Measurements from ENCODE around the gene PDE10A.

The PDE10A gene

GRCh38 chr6:165298875-165299274, 364.2 kb downstream of the PDE10A start:
- Histone ChIP-seq H3K4me1 (ENCODE audit: insufficient read depth, low read length) (no peaks in the 10 kb centered on the region), H3K4me3 (ENCODE audit: low read length) (no peak overlapping the region), H3K9ac (ENCODE audit: low read depth, low read length) (no peak overlapping the region), H3K27me3 (ENCODE audit: insufficient read depth, low read length) (no peaks in the 10 kb centered on the region), H3K9me3 (ENCODE audit: insufficient read depth, low read depth, low read length) (no peaks in the 10 kb centered on the region), H3K36me3 (ENCODE audit: insufficient read depth, low read length) (no peaks in the 10 kb centered on the region), H3K27ac (ENCODE audit: low read depth, low read length) (no peak overlapping the region)
- WGBS, result 91% methylated on average over 4 of the region's 5 CpGs

GRCh38 chr6:165298402-165298801, 364.6 kb downstream of the PDE10A start:
- 85% methylated on average over 6 of the region's 6 CpGs for WGBS
- Histone ChIP-seq H3K9me3 (ENCODE audit: insufficient read depth, low read depth, low read length) (no peaks in the 10 kb centered on the region), H3K27me3 (ENCODE audit: insufficient read depth, low read length) (no peaks in the 10 kb centered on the region), H3K4me3 (ENCODE audit: low read length) (no peak overlapping the region), H3K4me1 (ENCODE audit: insufficient read depth, low read length) (no peaks in the 10 kb centered on the region), H3K27ac (ENCODE audit: low read depth, low read length) (no peak overlapping the region), H3K9ac (ENCODE audit: low read depth, low read length) (no peak overlapping the region), H3K36me3 (ENCODE audit: insufficient read depth, low read length) (no peaks in the 10 kb centered on the region)

DNA sequence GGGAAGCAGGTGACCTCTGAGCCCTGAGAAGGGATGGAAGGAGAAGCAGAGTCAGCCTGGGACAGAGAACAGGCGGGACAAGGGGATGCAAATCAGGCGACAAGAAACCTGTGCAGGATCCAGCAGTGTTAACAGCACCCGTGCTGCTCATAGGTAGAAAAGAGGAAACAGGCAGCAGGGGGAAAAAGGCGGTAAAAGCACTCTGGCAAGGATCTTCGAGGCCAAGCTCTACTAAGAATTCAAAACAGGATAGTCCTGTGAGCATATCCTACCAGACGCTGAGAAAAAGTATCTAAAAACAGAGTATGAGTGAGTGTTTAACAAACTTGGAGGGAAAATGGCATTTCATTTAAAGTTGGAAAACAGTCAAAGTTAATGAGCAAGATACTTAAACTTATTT, 370.4 kb downstream of the PDE10A start:
- H3K27me3 ChIP-seq (ENCODE audit: insufficient read depth, low read length), result no peaks in the 10 kb centered on the region
- no peak overlapping the region for H3K4me3 ChIP-seq (ENCODE audit: low read length)
- H3K36me3 ChIP-seq (ENCODE audit: insufficient read depth, low read length), result no peaks in the 10 kb centered on the region
- H3K27ac ChIP-seq (ENCODE audit: low read depth, low read length), result no peak overlapping the region
- no peaks in the 10 kb centered on the region for H3K9me3 ChIP-seq (ENCODE audit: insufficient read depth, low read depth, low read length)
- no peaks in the 10 kb centered on the region for H3K4me1 ChIP-seq (ENCODE audit: insufficient read depth, low read length)
- whole genome bisulfite sequencing, result 93% methylated on average over 6 of the region's 6 CpGs
- no peak overlapping the region for H3K9ac ChIP-seq (ENCODE audit: low read depth, low read length)
